Cardiac fibroblast (primary cell): ENCODE measurements around the gene PCGF2.

Source experiments
- DNase-seq, 2 donors: peaks; one replicate each; pipeline versions ENCODE4 v3.0.0 to v3.0.0-alpha.2; 2010; ENCODE audit warnings: low read depth in 2 of 2
- H3K4me3 ChIP-seq, 2 donors: replicated peaks in 1 of 2; 1 replicate in 1 of 2; 2 replicates in 1 of 2; pipeline ENCODE4 v1.5.1; 2011; ENCODE audit warnings: low read depth in 2 of 2, low read length in 2 of 2, mild to moderate bottlenecking in 2 of 2, moderate library complexity in 1 of 2
- TF ChIP-seq, protein P1 (sequence below): IDR thresholded peaks from one replicate; pipeline ENCODE4 v1.5.1; 2011; ENCODE audit warnings: low read depth, mild to moderate bottlenecking, low read length, inconsistent platforms

Gene PCGF2

DNA sequence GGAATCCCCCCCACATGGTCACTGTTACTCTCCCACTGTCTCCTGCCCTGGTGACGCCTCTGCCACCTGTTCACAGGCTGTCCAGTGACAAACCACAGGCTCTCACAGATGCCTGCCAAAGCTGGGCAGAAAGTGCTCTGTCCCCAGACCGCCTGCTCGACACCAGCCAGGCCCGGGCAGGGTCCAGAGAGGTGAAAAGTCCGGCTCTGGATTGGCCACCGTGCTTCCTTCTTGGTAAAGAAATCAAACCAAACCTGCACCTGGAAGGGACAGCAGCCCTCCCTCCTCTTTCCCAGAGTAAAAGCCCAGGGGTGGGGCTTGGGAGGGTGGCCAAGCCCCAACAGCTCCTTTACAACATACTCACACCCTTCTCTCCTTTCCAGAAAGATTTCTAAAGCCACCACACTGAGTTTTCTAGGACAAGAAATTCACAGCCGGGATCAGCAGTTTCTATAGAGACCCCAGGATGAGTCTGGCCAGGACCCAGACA lies 6.2 kb downstream of the PCGF2 start:
- TF ChIP-seq, protein P1, sequence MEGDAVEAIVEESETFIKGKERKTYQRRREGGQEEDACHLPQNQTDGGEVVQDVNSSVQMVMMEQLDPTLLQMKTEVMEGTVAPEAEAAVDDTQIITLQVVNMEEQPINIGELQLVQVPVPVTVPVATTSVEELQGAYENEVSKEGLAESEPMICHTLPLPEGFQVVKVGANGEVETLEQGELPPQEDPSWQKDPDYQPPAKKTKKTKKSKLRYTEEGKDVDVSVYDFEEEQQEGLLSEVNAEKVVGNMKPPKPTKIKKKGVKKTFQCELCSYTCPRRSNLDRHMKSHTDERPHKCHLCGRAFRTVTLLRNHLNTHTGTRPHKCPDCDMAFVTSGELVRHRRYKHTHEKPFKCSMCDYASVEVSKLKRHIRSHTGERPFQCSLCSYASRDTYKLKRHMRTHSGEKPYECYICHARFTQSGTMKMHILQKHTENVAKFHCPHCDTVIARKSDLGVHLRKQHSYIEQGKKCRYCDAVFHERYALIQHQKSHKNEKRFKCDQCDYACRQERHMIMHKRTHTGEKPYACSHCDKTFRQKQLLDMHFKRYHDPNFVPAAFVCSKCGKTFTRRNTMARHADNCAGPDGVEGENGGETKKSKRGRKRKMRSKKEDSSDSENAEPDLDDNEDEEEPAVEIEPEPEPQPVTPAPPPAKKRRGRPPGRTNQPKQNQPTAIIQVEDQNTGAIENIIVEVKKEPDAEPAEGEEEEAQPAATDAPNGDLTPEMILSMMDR: no peak
- H3K4me3 ChIP-seq: no peak overlapping the region
- DNase-seq: peak in 1 of 2 donors; percentile 50

DNA sequence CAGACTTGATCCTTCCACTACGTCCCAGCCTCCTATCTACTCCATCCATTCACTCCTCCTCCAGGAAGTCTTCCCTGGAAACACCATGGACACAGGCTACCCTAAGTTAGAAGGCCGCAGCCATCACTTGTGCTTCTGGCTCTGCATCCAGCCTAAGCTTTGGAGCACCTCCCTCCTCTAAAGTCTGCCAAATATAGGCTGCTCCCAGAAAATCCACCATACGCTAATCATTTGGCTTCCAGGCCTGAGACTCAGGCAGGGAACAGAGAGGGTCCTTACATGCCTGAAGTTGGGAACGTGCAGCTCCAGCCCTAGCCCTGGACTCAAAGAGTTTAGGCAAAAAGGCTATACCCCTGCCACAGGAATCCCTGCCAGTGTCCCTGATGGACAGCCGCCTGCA lies 6.7 kb downstream of the PCGF2 start:
- DNase-seq: no peak
- TF ChIP-seq, protein P1: no peak
- H3K4me3 ChIP-seq: no peak overlapping the region

DNA sequence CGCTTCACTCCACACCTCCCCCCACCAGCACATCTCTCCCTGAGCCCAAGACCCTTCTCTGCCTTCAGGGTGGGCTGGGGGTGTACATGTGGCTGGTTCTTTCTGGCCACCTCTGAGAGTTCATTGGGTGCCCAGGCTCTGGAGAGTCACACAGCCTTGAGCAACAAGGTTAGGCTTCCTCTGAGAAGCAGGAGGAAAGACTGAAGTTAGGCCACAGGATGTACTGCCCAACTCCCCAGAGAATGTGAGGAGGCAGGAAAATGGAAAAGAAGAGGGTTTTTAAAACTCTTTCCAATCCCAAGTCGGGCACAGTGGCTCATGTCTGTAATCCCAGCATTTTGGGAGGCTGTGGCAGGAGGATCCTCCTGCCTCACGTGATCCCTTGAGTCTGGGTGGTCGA lies 7.3 kb downstream of the PCGF2 start:
- DNase-seq: peak; percentile 40 to 59
- H3K4me3 ChIP-seq: no peak overlapping the region
- TF ChIP-seq, protein P1: no peak

DNA sequence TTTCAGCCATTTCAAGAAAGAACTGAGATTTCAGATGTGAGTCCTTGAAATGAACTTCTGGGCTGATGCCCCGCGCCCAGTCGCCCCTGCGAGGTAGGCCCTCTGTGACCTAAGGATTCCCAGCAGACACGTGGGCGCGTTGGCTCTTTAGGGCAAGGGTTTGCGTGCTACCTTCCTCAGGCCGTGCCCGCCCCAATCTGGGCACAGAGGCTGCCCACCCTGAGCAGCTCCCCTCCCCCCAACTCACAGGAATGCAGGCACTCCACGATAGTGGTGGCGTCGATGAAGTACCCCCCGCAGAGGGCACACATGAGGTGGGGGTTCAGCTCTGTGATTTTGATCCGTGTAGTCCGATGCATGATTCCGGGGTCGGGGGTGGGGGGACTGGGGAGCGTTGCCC lies 8.1 kb downstream of the PCGF2 start:
- TF ChIP-seq, protein P1: no peak
- H3K4me3 ChIP-seq: no peak overlapping the region
- no peak for DNase-seq

DNA sequence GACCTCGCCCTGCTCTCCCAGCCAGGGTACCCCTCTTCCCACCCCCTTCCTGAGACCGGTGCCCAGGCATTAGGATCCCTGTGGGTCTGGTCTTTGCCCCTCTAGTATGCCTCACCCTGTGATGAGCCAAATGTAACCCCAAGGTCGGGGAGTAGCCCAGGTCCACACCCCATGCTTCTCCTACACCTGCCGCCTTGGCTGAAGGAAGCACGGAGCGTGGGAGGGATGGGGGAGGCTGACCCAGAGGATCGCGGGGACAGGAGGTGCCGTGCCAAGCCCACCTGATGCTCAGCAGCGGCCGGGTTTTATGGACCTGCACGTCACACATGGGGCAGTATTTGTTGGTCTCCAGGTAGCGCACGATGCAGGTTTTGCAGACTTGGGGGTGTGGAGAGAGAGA lies 8.8 kb downstream of the PCGF2 start:
- no peak for DNase-seq
- TF ChIP-seq, protein P1: no peak
- H3K4me3 ChIP-seq: no peak overlapping the region

DNA sequence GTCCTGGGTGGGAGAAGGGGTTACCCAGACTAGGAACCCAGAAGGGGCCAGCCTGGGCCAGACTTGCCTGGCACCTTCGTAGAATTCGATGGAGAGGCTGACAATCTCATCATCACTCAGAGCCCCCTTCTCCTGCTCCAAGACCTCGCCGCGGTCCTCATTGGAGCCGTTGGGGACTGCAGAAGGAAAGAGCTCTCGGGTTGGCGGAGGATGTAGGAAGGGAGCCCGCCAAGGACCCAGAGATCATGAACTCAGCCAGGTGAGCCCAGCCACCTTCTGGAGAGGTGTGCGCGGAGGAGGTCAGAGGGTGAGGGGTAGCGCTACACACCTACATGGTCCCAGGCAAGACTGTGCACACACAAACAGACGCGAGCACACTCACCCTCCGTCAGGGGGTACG lies 9.4 kb downstream of the PCGF2 start:
- DNase-seq: no peak
- no peak overlapping the region for H3K4me3 ChIP-seq
- TF ChIP-seq, protein P1: no peak

DNA sequence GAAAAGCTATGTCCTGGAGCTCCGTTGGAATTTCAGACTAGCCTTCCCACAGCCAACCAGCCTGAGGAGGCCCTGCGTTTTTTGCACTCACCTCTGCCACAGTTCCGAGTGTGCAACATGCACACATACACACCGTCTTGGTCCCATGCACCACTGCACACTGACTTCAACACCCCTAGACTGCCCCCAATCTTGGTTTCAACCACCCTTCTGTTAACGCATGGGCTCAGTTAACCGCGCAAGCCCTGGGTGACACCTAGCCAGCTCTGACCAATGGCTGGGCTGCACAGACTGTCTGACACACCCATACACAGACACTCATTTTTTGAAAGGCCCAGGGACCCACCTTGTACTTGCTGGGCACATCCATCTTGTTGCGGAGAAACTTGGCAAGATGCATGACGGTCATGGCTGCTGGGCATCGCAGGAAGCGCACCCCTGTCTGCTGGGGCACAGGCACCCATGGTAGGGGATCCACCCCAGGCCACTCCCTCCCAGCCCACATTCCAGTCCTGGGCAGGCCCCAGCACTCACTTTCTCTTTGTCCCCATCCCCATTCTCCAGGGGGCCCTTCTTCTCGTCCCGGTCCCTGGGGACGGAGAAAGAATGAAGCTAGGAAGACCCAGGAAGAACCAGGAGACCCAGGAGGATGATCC lies 10.0 kb downstream of the PCGF2 start:
- no peak overlapping the region for H3K4me3 ChIP-seq
- TF ChIP-seq, protein P1: no peak
- DNase-seq: no peak
